RCC 7860 (cell line): ENCODE results near the gene MYH6.
"Not testable (repeated sequence)": the region's sequence is repeated elsewhere in the genome, so short reads cannot be mapped to it uniquely, and the experiment has no call there.

Experiments used
- DNase-seq: peaks from one replicate; pipeline ENCODE4 v3.0.0-alpha.2; 2015; ENCODE audit warnings: low spot score
- FAIRE-seq: peaks from 2 replicates; lab custom pipeline; 2012; peaks lifted over from hg19 to GRCh38; lab: Jason Lieb, UNC

The MYH6 gene

DNA sequence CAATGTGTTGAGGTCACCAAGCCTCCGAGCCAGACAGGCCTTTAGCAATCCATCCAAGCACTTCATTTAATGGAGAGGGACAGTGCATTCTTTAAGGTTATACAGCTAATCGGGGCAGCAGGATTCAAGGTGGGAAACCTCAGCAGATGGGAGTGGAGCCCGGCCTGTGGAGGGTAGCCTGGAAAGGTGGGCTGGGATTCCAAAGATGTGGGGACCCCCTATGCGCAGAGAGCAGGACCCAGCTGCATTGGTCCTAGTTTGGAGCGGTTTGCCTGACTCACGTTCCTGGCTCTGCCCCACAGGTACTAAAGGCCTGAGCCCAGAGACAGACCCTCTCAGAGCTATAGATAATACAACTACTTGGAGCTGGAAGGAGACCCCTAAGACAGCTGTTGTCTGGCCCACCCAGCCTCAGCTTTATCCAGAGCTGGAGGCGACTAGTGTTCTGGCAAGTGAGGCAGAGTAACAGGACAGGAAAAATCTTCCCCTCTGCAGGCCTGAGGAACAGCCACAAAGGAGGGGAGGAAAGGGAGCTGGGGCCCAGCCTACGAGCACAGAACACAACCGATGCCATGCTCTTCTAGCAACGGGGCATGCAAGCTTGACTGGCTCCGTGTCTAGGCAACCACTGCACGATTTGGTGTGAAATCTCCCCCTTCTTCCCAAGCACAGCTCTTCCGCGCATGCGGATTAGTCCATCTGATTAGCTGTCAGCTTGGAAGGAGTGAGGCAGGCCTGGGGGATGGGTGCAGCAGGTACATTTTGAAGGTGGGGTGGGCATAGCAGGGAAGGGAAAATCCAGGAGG is 28.5 kb upstream of the MYH6 start:
- no peak for DNase-seq
- FAIRE-seq: no peak

DNA sequence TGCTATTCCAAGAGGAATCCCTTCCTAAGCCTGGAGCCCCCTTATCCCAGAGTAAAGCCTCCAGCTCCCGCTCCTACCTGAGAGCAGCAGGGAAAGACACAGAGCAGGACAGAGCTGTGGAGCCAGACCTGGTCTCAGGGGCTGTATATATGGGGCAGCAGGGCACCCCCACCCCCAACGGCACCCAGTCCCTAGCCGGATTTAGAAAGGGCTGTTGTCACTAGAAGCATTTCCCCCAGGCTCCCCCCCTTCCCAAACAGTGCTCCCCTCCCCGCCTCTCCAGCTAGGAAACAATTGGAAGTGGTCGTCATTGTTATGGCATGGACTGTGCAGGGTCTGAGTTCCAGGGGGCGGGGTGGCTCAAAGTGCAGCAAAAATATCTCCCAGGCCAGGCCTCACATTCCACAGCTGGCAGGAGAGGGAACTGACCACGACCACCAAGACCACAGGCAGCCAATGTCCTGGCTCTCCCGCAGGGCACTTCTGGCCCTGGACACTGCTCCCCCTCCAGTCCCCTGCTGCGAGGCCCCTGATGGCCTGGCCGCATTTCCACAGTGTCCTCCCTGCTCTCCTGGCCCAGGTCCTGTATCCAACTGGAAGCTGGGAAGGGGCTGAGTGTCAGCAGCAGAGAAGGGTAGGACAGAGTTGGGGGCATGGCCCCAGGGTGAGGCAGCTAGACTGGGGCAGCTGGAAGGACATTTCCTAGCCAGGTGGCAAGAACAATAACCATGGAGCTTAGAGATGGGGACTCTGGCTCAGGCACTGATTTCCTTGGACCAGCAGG is 27.7 kb upstream of the MYH6 start, which contains the start of gene MYH7:
MYH7 (minus strand) TSS at position 118 of the 784 bp plus-strand sequence. CDS start 1,928 bp downstream, outside the sequence.
- DNase-seq (no peak), FAIRE-seq (no peak)

DNA sequence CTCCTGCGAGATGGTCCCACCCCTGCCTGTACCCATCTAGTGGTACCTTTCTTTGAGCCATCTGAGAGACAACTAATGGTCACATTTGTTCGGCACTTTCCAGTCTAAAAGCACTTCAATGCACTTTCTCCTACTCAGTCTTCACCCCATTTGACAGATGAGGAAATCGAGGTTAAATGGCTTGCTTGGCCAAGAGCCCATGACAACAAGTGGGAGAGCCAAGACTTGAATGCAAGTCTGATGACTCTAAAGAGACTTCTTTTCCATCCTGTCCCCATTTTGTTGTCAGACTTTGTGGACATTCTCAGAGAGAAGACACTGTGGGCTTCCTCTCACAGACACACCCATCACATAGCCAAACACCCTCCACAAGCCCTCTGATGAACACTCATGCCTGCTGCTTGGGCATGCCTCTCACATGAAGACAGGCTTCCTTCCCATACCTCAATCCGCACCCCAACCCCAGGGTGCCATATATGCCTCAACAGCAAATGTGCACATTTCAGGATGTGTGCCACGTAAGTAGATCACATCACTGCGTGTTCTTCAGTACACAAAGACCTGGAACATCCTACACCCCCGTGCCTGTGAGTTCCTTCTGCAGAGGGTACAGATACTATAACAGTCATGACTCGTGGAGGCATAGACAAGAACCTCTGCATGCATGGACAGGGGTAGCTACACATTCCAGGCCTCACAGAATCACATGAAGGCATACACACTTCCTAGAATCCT is 26.6 kb upstream of the MYH6 start:
- FAIRE-seq (no peak), DNase-seq (no peak)

DNA sequence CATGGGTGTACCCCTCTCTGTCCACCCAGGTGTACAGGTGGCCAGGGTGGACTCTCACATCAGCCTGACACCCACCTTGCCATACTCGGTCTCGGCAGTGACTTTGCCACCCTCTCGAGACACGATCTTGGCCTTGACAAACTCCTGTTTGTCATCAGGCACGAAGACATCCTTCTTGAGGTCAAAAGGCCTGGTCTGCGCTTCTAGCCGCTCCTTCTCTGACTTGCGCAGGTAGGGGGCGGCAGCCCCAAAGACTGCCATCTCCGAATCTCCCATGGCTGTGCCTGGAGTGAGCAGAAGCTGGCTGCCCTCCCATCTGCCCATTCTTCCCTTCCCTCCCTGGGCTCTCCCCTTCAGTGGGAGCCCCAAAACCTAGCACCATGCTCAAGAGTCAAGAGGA is 25.4 kb upstream of the MYH6 start:
- DNase-seq: no peak
- FAIRE-seq: no peak

DNA sequence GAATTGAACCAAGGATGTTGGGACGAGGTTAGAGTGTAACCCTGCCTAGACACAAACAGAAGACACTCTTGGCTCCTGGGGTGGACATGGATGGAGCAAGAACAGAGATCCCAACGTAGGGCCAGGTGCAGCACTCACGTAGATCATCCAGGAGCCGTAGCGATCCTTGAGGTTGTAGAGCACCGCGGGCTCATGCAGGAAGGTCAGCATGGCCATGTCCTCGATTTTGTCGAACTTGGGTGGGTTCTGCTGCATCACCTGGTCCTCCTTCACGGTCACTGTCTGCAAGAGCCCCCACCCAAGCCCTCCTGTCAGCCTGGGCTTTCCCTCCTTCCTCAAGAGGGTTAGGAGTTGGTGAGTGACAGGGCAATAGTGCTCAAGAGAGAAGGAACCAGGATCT is 24.9 kb upstream of the MYH6 start:
- no peak for FAIRE-seq

DNA sequence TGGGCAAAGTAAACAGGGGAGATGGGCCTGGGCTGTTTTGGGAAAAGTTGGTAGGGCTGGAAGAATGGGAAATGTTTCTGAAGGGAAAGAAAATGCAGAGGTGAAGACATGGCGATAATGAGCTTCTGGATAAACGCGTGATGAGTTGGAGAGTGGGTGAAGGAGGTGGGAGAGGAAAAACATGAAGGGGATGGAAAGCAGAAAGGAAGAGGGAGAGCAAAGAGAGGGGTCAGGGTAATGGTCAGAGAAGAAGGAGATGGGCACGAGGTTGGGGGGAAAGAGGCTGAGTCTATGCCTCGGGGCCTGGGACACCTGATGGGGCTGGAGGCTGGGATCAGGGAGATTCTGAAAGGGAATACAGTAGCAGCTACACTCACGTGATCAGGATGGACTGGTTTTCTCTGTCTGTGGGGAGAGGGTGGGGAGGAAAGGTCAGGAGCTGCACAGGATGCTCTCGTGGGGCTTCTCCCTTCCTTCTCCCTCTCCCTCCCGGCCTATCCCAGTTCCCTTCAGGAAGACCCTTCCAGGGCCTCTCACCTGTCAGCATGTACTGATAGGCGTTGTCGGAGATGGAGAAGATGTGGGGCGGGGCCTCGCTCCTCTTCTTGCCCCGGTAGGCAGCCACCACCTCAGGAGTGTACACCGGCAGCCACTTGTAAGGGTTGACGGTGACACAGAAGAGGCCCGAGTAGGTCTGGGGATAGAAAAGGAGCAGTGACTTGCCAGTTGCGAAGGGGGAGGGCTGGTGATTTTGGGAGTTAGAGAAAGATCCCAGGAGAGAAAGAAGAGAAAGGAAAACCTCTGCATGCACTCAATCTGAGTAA is 24.2 kb upstream of the MYH6 start:
- no peak for DNase-seq
- FAIRE-seq: no peak

More for the DNA sequence above, 24.9 kb upstream of the MYH6 start:
- no peak for DNase-seq

DNA sequence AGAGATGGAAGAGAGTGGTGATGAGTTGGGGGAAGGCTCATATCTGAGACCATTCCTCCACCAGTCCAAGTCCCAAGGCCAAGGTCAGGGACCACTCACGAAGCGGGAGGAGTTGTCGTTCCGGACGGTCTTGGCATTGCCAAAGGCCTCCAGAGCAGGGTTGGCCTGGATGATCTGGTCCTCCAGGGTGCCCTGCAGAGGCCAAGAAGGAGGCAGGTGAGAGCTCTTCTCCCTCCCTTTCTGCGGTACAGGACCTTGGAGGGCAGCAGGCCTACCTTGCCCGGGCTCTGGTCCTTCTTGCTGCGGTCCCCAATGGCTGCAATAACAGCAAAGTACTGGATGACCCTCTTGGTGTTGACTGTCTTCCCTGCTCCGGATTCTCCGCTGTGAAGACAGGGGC is 23.4 kb upstream of the MYH6 start:
- FAIRE-seq: no peak

DNA sequence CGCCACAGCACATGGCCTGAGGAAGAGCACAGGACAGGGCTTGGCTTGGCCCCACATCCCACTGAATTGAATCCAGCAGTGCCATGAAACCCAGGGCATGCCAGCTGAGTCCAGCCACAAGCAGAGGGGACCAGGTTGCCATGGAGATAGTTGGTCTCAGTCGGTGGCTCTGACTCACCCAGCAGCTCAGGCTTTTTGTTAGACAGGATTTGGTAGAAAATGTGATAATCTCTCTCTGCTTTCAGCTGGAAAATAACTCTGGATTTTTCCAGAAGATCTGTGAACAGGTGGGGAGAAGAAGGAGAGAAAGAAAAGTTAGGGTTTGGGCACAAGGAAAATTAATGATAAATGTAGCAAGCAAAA is 22.6 kb upstream of the MYH6 start:
- DNase-seq: peak; percentile 16
- no peak for FAIRE-seq

More for the DNA sequence above, 23.4 kb upstream of the MYH6 start:
- no peak for DNase-seq

DNA sequence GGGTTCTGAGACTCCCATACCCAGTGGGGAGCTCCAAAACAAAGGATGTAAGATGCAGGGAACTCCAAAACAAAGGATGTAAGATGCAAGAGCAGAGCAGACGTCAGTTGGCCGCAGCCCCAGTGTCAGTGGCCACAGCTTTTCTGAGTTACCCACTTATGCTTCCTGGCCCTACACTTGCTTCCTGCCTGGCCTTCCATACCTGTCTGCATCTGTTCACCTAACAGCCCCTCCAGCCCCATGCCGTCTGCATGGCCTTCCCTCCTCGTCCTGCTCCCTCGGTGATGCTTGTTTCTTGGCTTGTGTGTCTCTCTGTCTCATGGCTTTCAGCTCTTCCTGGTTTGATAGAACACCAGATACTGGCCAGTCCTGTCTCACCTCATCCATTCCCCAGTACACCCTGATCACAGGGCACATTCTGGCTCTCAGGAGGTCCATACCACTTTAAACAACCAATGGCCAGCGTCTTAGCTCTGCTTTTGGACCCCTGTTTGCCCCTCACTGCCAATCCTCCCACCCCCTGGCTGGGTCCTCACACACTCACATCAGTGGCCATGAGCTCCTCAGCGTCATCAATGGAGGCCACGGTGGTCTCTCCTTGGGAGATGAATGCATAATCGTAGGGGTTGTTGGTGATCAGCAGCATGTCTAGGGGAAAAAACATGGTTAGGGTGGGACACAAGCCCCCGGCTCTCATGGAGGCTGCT is 22.1 kb upstream of the MYH6 start:
- FAIRE-seq: no peak
- DNase-seq: no peak

DNA sequence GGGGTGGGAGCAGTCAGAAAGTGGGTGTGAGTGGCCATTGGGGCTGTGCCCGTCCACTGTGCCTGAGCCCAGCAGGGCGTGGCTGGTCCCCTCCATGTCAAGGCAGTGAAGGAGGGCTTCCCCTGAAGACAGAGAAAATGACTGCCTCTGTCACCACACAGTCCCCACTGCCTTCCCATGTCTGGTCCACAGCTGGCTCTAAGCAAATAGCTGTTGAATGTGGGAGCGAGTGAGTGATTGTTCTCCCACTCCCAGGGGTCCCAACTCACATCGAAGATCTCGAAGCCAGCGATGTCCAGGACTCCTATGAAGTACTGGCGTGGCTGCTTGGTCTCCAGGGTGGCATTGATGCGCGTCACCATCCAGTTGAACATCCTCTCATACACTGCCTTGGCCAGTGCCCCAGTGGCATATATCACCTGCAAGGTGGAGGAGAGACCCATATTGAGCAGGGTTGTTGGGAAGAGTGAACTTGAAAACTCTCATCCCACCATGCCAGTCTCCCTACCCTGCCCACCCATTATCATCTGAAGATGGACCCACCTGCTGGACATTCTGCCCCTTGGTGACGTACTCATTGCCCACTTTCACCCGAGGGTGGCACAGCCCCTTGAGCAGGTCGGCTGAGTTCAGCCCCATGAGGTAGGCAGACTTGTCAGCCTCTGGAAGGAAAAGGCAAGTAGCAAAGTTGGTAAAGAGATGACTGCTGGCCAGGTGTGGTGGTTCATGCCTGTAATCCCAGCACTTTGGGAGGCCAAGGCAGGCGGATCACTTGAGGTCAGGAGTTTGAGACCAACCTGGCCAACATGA is 20.8 kb upstream of the MYH6 start:
- DNase-seq (no peak), FAIRE-seq (no peak)

DNA sequence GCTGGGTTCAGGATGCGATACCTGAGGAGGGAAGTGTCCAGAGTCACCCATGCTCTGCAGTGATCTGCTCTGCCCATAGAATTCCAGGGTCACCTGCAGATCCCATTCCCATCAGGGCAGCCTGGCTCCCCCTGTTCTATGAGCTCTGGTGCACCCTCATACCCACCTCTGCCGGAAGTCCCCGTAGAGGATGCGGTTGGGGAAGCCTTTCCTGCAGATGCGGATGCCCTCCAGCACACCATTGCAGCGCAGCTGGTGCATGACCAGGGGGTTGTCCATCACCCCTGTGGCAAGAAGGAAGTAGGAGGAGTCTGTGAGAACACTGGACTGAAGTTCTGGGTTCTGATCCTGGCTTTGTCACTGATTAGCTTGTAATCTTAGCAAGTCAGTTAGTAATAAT is 17.7 kb upstream of the MYH6 start:
- DNase-seq, FAIRE-seq: not testable (repeated sequence)

DNA sequence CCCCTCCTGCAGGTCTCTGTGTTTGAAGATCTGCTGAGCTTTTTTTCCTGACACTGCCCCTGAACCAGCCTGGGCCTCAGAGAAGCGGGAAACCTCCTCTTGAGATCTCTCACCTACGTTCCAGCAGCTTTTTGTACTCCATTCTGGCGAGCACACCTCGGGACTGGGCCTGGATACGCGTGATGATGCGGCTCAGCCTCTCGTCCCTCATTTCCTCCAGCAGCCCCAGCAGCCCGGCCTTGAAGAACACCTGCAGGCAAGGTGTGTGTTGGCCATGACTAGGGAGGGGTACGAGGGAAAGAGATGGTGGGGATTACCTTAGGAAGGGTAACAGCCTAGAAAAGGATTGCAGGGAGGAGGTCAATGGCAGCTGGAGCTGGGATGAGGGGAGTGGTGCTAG is 17.1 kb upstream of the MYH6 start:
- FAIRE-seq: no peak
- no peak for DNase-seq

DNA sequence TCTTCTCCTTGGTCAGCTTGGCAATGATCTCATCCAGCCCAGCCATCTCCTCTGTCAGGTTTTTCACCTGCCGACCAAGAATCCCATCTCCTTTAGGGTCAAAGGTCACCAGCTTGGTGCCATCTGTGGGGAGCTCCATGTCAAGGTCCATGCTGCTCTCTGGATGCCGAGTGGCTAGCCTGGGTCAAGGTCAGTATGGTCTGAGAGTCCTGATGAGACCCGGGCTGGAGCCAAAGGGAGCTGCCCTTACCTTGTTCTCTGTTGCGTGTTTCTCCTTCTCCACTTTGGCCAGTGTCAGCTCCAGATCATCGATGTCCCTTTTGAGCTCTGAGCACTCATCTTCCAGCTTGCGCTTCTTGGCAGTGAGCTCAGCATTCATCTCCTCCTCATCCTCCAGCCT is 15.6 kb upstream of the MYH6 start:
- no peak for FAIRE-seq
- no peak for DNase-seq

DNA sequence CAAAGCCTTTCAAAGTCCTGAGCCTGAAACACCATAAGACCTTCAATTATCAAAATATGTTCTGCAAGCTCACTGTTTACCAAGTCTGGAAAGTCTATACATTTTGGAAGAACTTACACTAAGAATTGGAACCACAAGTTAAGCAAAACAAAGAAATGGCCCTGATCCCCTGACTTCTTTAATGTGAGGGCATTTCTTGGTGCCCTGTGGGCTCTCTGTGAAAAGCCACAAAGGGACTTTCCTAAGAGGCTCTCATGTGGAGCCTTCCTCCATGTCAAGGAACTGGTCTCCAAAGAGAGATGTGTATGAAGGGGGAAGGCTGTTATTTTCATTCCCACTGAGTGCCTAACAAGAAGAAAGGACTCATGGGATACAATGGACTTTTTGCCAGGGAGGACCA is 13.5 kb upstream of the MYH6 start:
- DNase-seq (no peak), FAIRE-seq (no peak)

DNA sequence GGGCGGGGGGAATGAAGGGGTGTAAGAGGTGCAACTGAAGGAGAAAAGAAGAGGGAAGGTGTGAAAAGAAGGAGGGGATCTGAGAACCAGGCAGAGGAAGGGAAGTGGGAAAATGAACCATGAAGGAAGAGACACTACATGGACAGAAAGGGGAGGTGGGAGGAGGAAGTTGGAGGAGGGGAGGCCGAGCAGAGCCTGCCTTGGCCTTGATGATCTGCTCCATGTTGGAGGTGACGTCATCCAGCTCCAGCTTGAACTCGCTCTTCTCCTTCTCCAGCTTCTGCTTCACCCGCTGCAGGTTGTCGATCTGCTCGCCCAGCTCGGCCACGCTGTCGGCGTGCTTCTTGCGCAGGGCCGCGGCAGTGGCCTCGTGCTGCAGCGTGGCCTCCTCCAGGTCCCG is 11.6 kb upstream of the MYH6 start:
- not testable (repeated sequence) for DNase-seq, FAIRE-seq

DNA sequence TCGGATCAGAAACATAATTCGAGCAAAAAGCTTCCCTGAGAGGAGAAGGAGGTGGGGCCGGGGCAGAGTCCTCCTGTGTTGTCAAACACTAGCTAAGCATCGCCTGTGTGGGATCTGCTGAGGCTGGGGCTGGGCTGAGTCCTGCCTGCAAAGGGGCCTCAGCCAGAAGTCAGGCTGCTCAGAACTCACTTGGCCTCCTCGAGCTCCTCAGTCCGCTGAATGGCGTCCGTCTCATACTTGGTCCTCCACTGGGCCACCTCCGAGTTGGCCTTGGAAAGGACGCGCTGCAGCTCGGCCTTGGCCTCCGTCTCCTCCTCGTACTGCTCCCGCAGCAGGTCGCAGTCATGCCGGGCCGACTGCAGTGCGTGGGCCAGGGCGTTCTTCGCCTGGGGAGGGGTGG is 9.9 kb upstream of the MYH6 start:
- no peak for DNase-seq
- no peak for FAIRE-seq

DNA sequence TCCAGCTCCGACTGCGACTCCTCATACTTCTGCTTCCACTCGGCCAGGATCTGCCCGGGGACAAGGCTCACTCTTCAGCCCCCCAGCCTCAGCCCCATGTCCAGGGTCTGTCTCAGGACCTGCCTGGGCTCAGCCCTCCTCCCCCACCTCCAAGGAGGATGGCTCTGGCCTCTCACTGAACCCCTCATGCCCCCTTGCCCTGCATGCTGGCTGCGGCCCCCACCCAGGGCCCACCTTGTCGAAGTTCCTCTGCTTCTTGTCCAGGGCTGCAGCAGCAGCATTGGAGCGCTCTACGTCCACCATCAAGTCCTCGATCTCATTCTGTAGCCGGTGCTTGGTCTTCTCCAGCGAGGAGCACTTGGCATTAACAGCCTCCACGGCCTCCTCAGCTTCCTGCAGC is 9.2 kb upstream of the MYH6 start:
- not testable (repeated sequence) for DNase-seq, FAIRE-seq

DNA sequence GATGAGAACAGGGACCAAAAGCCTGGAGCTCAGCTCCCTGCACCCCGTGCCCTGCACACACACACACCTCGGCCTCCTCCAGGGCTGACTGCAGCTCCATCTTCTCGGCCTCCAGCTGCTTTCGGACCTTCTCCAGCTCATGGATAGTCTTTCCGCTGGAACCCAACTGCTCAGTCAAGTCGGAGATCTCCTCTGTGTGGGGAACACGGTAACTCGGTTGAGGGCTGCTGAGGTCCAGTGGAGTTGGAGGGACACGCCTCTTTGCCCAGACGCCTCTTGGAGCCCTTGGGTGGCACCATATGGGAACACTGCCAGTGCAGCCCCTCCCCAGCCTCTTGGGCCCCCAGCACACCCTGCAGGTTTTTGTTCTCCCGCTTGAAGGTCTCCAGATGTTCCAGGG is 8.7 kb upstream of the MYH6 start:
- FAIRE-seq (no peak), DNase-seq (no peak)
